GM10266 (cell line): Measurements from ENCODE around the gene MEGF11.
"Not testable (repeated sequence)": the region's sequence is repeated elsewhere in the genome, so short reads cannot be mapped to it uniquely, and the experiment has no call there.

Experiments used
- DNase-seq: peaks from one replicate; pipeline ENCODE4 v3.0.0; 2012; ENCODE audit errors: extremely low spot score
- CTCF ChIP-seq: IDR thresholded peaks from 2 replicates; pipeline ENCODE4 v1.5.1; 2012; ENCODE audit warnings: mild to moderate bottlenecking, low read depth; ENCODE audit not compliant: control insufficient read depth, insufficient read depth; ENCODE audit errors: missing control alignments

The MEGF11 gene

GRCh38 chr15:65885668-65886218, 367.8 kb downstream of the MEGF11 start:
- no peak for TF ChIP-seq CTCF
- DNase-seq: no peak

- no peak for TF ChIP-seq CTCF
- DNase-seq: no peak
Measured at GRCh38 chr15:65884511-65884910, 369.0 kb downstream of the MEGF11 start.

GRCh38 chr15:65883571-65883970, 370.0 kb downstream of the MEGF11 start:
- no peak for DNase-seq
- TF ChIP-seq CTCF: no peak

- no peak for TF ChIP-seq CTCF
- no peak for DNase-seq
Measured at GRCh38 chr15:65881766-65882434, 371.6 kb downstream of the MEGF11 start.

GRCh38 chr15:65877749-65878148, 375.8 kb downstream of the MEGF11 start:
- no peak for TF ChIP-seq CTCF
- no peak for DNase-seq

- no peak for TF ChIP-seq CTCF
- DNase-seq: no peak
Measured at GRCh38 chr15:65875458-65875857, 378.1 kb downstream of the MEGF11 start.

GRCh38 chr15:65873256-65873655, 380.3 kb downstream of the MEGF11 start:
- TF ChIP-seq CTCF: no peak
- DNase-seq: no peak

GRCh38 chr15:65872596-65872995, 381.0 kb downstream of the MEGF11 start:
- DNase-seq: not testable (repeated sequence)

- not testable (repeated sequence) for DNase-seq
Measured at GRCh38 chr15:65871886-65872285, 381.7 kb downstream of the MEGF11 start.
